HepG2 (cell line): ENCODE measurements around the gene RBX1. TPM values are rescaled to one million over a fixed set of nuclear protein-coding genes. Genes with fewer than 3 reads are reported as not detected.

Experiments used
- ATAC-seq: fragments of 200-7000 bp; cut with Tn5 transposase; 3 replicates; pipeline ENCODE4 v1.9.1; 2020; ENCODE audit warnings: mild to moderate bottlenecking, moderate library complexity
- BruUV-seq: library from RNA; stranded (reverse); fragments of 400-500 nt; replicated peaks from 2 replicates; lab custom pipeline; 2021; lab: Mats Ljungman, UMichigan
- CTCF ChIA-PET: fragments of 300-600 bp; formaldehyde crosslinking; extraction: SDS; loops from one replicate; lab custom pipeline; 2021; ENCODE audit warnings: low total read pairs, inconsistent platforms, low intra/inter-chr PET ratio; lab: Yijun Ruan, JAX
- POLR2A ChIA-PET: fragments of 350-600 bp; sonication (Branson Sonifier 250); formaldehyde crosslinking; loops from one replicate; lab custom pipeline; 2020; ENCODE audit warnings: antibody characterized with exemption, inconsistent platforms; lab: Yijun Ruan, JAX
- DNase-seq: peaks from one replicate; pipeline ENCODE4 v3.0.0-alpha.2; 2015; ENCODE audit warnings: low spot score
- FAIRE-seq: peaks from 3 replicates; lab custom pipeline; 2011; peaks lifted over from hg19 to GRCh38; lab: Jason Lieb, UNC
- H2AFZ ChIP-seq: one replicate; pipeline ENCODE4 v1.6.1; 2011; ENCODE audit warnings: low read length, inconsistent platforms
- H3K27ac ChIP-seq: fragments of 300-600 bp; 3 replicates; pipeline ENCODE4 v1.8.0; 2011; ENCODE audit warnings: mixed run types, mild to moderate bottlenecking, mixed read lengths, low read length, inconsistent platforms; ENCODE audit not compliant: insufficient read depth; ENCODE audit errors: extremely low read length
- H3K27me3 ChIP-seq, 2 experiments: fragments of 200-600 bp in 1 of 2; 2 replicates in 1 of 2; 3 replicates in 1 of 2; pipeline versions ENCODE4 v1.6.0 to v1.8.0; 2011; ENCODE audit warnings: low read length in 2 of 2, mild to moderate bottlenecking in 2 of 2, moderate library complexity in 2 of 2, inconsistent platforms in 1 of 2; ENCODE audit not compliant: insufficient read depth in 2 of 2, control insufficient read depth in 1 of 2
- H3K36me3 ChIP-seq, 2 experiments: fragments of 200-600 bp in 1 of 2; replicated peaks in 1 of 2; 2 replicates in 1 of 2; 3 replicates in 1 of 2; pipeline versions ENCODE4 v1.5.1 to v1.8.0; 2011; ENCODE audit warnings: low read length in 2 of 2, inconsistent platforms in 1 of 2; ENCODE audit not compliant: insufficient read depth in 2 of 2, control insufficient read depth in 1 of 2
- H3K4me1 ChIP-seq: 2 replicates; pipeline ENCODE4 v1.5.1; 2012; ENCODE audit warnings: low read length, inconsistent platforms; ENCODE audit not compliant: insufficient read depth
- H3K4me2 ChIP-seq: 2 replicates; pipeline ENCODE4 v1.6.0; 2011; ENCODE audit warnings: low read depth, low read length, inconsistent platforms
- H3K4me3 ChIP-seq, 3 experiments: fragments of 200-600 bp in 1 of 3; sonication (generic), shearing (Covaris generic) in 1 of 3; replicated peaks in 1 of 3; 2 replicates each; pipeline ENCODE4 v1.5.1; 2011 to 2016; ENCODE audit warnings: low read length in 3 of 3, inconsistent platforms in 2 of 3, low read depth in 2 of 3, mild to moderate bottlenecking in 2 of 3, control low read depth in 1 of 3, mixed read lengths in 1 of 3; ENCODE audit not compliant: insufficient read depth in 1 of 3
- H3K79me2 ChIP-seq: one replicate; pipeline ENCODE4 v1.6.1; 2011; ENCODE audit warnings: low read length, inconsistent platforms; ENCODE audit not compliant: insufficient read depth
- H3K9ac ChIP-seq: 2 replicates; pipeline ENCODE4 v1.6.0; 2011; ENCODE audit warnings: mild to moderate bottlenecking, low read depth, low read length, inconsistent platforms; ENCODE audit not compliant: insufficient read depth
- H3K9me3 ChIP-seq: 2 replicates; pipeline ENCODE4 v1.5.1; 2012; ENCODE audit warnings: mild to moderate bottlenecking, low read length
- H4K20me1 ChIP-seq: 2 replicates; pipeline ENCODE4 v1.6.0; 2011; ENCODE audit warnings: inconsistent platforms, mild to moderate bottlenecking, low read length, moderate library complexity; ENCODE audit not compliant: insufficient read depth
- GATAD2A ChIP-seq: IDR thresholded peaks from 2 replicates; pipeline ENCODE4 v1.6.1; 2016
- JARID2 ChIP-seq: sonication (generic); formaldehyde crosslinking; IDR thresholded peaks from 2 replicates; pipeline ENCODE4 v1.8.1; 2023; ENCODE audit warnings: missing genetic modification reagents, inconsistent platforms; ENCODE audit not compliant: insufficient replicate concordance
- RORA ChIP-seq: sonication (generic); formaldehyde crosslinking; IDR thresholded peaks from 2 replicates; pipeline ENCODE4 v1.5.0; 2020; ENCODE audit warnings: mild to moderate bottlenecking, missing genetic modification reagents, moderate library complexity
- SP140L ChIP-seq: sonication (generic); formaldehyde crosslinking; IDR thresholded peaks from 2 replicates; pipeline ENCODE4 v1.4.0; 2020; ENCODE audit warnings: missing genetic modification reagents, borderline replicate concordance
- TCF7 ChIP-seq: sonication (generic); IDR thresholded peaks from 2 replicates; pipeline ENCODE4 v1.6.1; 2016; ENCODE audit warnings: antibody characterized with exemption, low read depth
- ZFP36 ChIP-seq: fragments of 150-350 bp; IDR thresholded peaks from 2 replicates; pipeline ENCODE4 v1.6.1; 2018; ENCODE audit warnings: borderline replicate concordance, low read length, low read depth; ENCODE audit not compliant: partially characterized antibody
- ZNF225 ChIP-seq: sonication (generic); formaldehyde crosslinking; IDR thresholded peaks from 2 replicates; pipeline ENCODE4 v1.4.0; 2020; ENCODE audit warnings: mild to moderate bottlenecking, missing genetic modification reagents
- ZNF484 ChIP-seq: sonication (generic); formaldehyde crosslinking; IDR thresholded peaks from 2 replicates; pipeline ENCODE4 v1.5.1; 2020; ENCODE audit warnings: mild to moderate bottlenecking, low read depth, missing genetic modification reagents, borderline replicate concordance
- ZNF619 ChIP-seq: sonication (generic); formaldehyde crosslinking; IDR thresholded peaks from 2 replicates; pipeline ENCODE4 v1.4.0; 2020; ENCODE audit warnings: mild to moderate bottlenecking, missing genetic modification reagents
- WGBS: methylation state at CpG from one replicate; pipeline ENCODE4 v1.1.6; 2017; ENCODE audit warnings: low lambda C conversion rate; 5-methylcytosine and 5-hydroxymethylcytosine counted together
- in situ Hi-C: cut with HindIII; loops from 2 replicates; pipeline ENCODE4 v1.10.0; 2017; ENCODE audit warnings: low pct_unique_long_range_greater_than_20kb; ENCODE audit not compliant: extremely low pct_ligation_motif_present
- intact Hi-C: fragments of 100-400 bp; cut with micrococcal nuclease; formaldehyde crosslinking; loops from one replicate; pipeline ENCODE4 v1.10.0; 2022; ENCODE audit not compliant: unreplicated experiment
- polyA plus RNA-seq, 8 experiments: library from polyadenylated mRNA; depleted of rRNA in 3 of 8; stranded (reverse) in 7 of 8; unstranded in 1 of 8; fragments of >200 nt; fragmentation: Illumina TruSeq in 4 of 8; extraction: Trizol in 4 of 8; gene quantifications; 2 replicates each; pipeline versions ENCODE4 v1.2.1 to v1.2.3, GENCODE V29; 2011 to 2016; ENCODE audit warnings: low read depth in 4 of 8, missing spikeins in 1 of 8, mixed read lengths in 1 of 8; ENCODE audit not compliant: insufficient read depth in 1 of 8
- total RNA-seq, 5 experiments: library from RNA; depleted of rRNA; stranded (reverse); fragments of >200 nt; fragmentation: Illumina TruSeq; extraction: Trizol; gene quantifications; 2 replicates each; pipeline ENCODE4 v1.2.3, GENCODE V29; 2016; ENCODE audit warnings: low read depth in 1 of 5
- TF ChIP-seq, protein P1 (sequence below): IDR thresholded peaks from 2 replicates; pipeline ENCODE4 v1.6.1; 2016; ENCODE audit warnings: missing compliant biosample characterization, missing genetic modification reagents, borderline replicate concordance
- TF ChIP-seq, protein P2 (sequence below): sonication (generic); formaldehyde crosslinking; IDR thresholded peaks from 2 replicates; pipeline ENCODE4 v1.4.0; 2020; ENCODE audit warnings: missing genetic modification reagents
- TF ChIP-seq, protein P3 (sequence below): sonication (generic); formaldehyde crosslinking; IDR thresholded peaks from 2 replicates; pipeline ENCODE4 v1.5.1; 2020; ENCODE audit warnings: mild to moderate bottlenecking, missing genetic modification reagents, borderline replicate concordance
- TF ChIP-seq, protein P4 (sequence below): sonication (generic); formaldehyde crosslinking; conservative IDR thresholded peaks from 2 replicates; pipeline ENCODE4 v1.8.0; 2022; ENCODE audit warnings: mild to moderate bottlenecking, moderate library complexity, missing genetic modification reagents

Gene RBX1
- total and polyA plus RNA-seq, 2 of the 13 experiments (the other 11 are each of a cell fraction or from before 2014, with no cell fraction given), result 84.9 to 90.2 TPM

- POLR2A ChIA-PET, result no interaction called here
- Histone ChIP-seq H3K9ac (no peak overlapping the region), H2AFZ (no peak overlapping the region), H3K4me2 (no peak overlapping the region)
- ATAC-seq, result no peak
- TF ChIP-seq SP140L (CRISPR knock-in tag) (no peak), ZFP36 (no peak), TCF7 (no peak), ZNF484 (no peak), GATAD2A (CRISPR knock-in tag) (no peak), RORA (no peak), ZNF619 (CRISPR knock-in tag) (no peak), JARID2 (no peak), ZNF225 (CRISPR knock-in tag) (no peak)
- TF ChIP-seq, protein P1, sequence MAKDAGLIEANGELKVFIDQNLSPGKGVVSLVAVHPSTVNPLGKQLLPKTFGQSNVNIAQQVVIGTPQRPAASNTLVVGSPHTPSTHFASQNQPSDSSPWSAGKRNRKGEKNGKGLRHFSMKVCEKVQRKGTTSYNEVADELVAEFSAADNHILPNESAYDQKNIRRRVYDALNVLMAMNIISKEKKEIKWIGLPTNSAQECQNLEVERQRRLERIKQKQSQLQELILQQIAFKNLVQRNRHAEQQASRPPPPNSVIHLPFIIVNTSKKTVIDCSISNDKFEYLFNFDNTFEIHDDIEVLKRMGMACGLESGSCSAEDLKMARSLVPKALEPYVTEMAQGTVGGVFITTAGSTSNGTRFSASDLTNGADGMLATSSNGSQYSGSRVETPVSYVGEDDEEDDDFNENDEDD, result no peak
- TF ChIP-seq, protein P2, sequence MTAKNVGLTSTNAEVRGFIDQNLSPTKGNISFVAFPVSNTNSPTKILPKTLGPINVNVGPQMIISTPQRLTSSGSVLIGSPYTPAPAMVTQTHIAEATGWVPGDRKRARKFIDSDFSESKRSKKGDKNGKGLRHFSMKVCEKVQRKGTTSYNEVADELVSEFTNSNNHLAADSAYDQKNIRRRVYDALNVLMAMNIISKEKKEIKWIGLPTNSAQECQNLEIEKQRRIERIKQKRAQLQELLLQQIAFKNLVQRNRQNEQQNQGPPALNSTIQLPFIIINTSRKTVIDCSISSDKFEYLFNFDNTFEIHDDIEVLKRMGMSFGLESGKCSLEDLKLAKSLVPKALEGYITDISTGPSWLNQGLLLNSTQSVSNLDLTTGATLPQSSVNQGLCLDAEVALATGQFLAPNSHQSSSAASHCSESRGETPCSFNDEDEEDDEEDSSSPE, result no peak
- TF ChIP-seq, protein P3, sequence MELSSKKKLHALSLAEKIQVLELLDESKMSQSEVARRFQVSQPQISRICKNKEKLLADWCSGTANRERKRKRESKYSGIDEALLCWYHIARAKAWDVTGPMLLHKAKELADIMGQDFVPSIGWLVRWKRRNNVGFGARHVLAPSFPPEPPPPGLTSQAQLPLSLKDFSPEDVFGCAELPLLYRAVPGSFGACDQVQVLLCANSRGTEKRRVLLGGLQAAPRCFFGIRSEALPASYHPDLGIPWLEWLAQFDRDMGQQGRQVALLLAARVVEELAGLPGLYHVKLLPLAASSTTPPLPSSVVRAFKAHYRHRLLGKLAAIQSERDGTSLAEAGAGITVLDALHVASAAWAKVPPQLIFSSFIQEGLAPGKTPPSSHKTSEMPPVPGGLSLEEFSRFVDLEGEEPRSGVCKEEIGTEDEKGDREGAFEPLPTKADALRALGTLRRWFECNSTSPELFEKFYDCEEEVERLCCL, result no peak
- TF ChIP-seq, protein P4, sequence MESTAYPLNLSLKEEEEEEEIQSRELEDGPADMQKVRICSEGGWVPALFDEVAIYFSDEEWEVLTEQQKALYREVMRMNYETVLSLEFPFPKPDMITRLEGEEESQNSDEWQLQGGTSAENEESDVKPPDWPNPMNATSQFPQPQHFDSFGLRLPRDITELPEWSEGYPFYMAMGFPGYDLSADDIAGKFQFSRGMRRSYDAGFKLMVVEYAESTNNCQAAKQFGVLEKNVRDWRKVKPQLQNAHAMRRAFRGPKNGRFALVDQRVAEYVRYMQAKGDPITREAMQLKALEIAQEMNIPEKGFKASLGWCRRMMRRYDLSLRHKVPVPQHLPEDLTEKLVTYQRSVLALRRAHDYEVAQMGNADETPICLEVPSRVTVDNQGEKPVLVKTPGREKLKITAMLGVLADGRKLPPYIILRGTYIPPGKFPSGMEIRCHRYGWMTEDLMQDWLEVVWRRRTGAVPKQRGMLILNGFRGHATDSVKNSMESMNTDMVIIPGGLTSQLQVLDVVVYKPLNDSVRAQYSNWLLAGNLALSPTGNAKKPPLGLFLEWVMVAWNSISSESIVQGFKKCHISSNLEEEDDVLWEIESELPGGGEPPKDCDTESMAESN (CRISPR knock-in tag), result no peak
- TF ChIP-seq, all 625 proteins: peak for 0
- no TSS peak for BruUV-seq
- FAIRE-seq (no peak), DNase-seq (no peak)
- peaks cover 0 to 4% of the 10 kb centered on the region in 2 experiments; a peak in 3 of 5 replicates for H3K36me3 ChIP-seq
- H3K4me1 ChIP-seq, result no peaks in the 10 kb centered on the region
- in situ Hi-C loops, result no loop called here
- intact Hi-C loops, result no loop called here
- H3K79me2 ChIP-seq, result no peaks in the 10 kb centered on the region
- no peaks in the 10 kb centered on the region for H4K20me1 ChIP-seq
- CTCF ChIA-PET, result no interaction called here
- WGBS, result 100% methylated on average over 6 of the region's 6 CpGs
- H3K9me3 ChIP-seq, result no peaks in the 10 kb centered on the region
- H3K27ac ChIP-seq, result no peak overlapping the region
- no peaks in the 10 kb centered on the region for H3K27me3 ChIP-seq
- no peak overlapping the region for H3K4me3 ChIP-seq
Measured at GRCh38 chr22:40908895-40909294, 42.3 kb upstream of the RBX1 start.
